Neural cell (in vitro differentiated cells): Measurements from ENCODE around the gene ARL3. TPM values are rescaled to one million over a fixed set of nuclear protein-coding genes. Genes with fewer than 3 reads are reported as not detected.

Source experiments
- H2AFZ ChIP-seq: fragments of 200-600, 300-800 bp; sonication (generic), shearing (Covaris generic); 2 replicates; pipeline ENCODE4 v1.6.0; 2014; ENCODE audit warnings: low read depth, mild to moderate bottlenecking, antibody characterized with exemption, low read length, moderate library complexity
- H3F3A ChIP-seq: fragments of 200-600 bp; shearing (Covaris generic); 2 replicates; pipeline ENCODE4 v1.6.1; 2016; ENCODE audit warnings: mild to moderate bottlenecking, moderate library complexity, mixed read lengths, antibody characterized with exemption, low read length; ENCODE audit not compliant: insufficient read depth, poor library complexity, severe bottlenecking
- H3K27ac ChIP-seq: fragments of 200-600, 300-800 bp; sonication (generic), shearing (Covaris generic); 2 replicates; pipeline ENCODE4 v1.5.1; 2014; ENCODE audit warnings: mild to moderate bottlenecking, low read length, moderate library complexity
- H3K27me3 ChIP-seq: fragments of 300-800, 200-600 bp; sonication (generic), shearing (Covaris generic); 2 replicates; pipeline ENCODE4 v1.6.0; 2014; ENCODE audit warnings: mild to moderate bottlenecking, low read depth, low read length, moderate library complexity; ENCODE audit not compliant: insufficient read depth
- H3K36me3 ChIP-seq: fragments of 300-800, 200-600 bp; sonication (generic), shearing (Covaris generic); 2 replicates; pipeline ENCODE4 v1.5.1; 2014; ENCODE audit warnings: mild to moderate bottlenecking, antibody characterized with exemption, low read length, moderate library complexity; ENCODE audit not compliant: insufficient read depth
- H3K4me2 ChIP-seq: fragments of 300-800, 200-600 bp; sonication (generic), shearing (Covaris generic); 2 replicates; pipeline ENCODE4 v1.6.0; 2014; ENCODE audit warnings: mild to moderate bottlenecking, low read length
- H3K4me3 ChIP-seq: fragments of 300-800, 200-600 bp; sonication (generic), shearing (Covaris generic); 2 replicates; pipeline ENCODE4 v1.5.1; 2014; ENCODE audit warnings: mild to moderate bottlenecking, low read length, moderate library complexity
- H3K79me2 ChIP-seq: fragments of 200-600 bp; shearing (Covaris generic); replicated peaks from 2 replicates; pipeline ENCODE4 v1.6.0; 2014; ENCODE audit warnings: mild to moderate bottlenecking, low read length, moderate library complexity; ENCODE audit not compliant: insufficient read depth
- H3K9ac ChIP-seq: fragments of 300-800, 200-600 bp; sonication (generic), shearing (Covaris generic); 2 replicates; pipeline ENCODE4 v1.6.1; 2016; ENCODE audit warnings: mild to moderate bottlenecking, low read length, mixed read lengths
- H3K9me2 ChIP-seq: fragments of 200-600 bp; shearing (Covaris generic); 2 replicates; pipeline ENCODE4 v1.6.1; 2016; ENCODE audit warnings: mild to moderate bottlenecking, low read length, mixed read lengths; ENCODE audit not compliant: insufficient read depth
- H3K9me3 ChIP-seq: fragments of 200-600, 300-800 bp; sonication (generic), shearing (Covaris generic); 2 replicates; pipeline ENCODE4 v1.6.1; 2016; ENCODE audit warnings: mild to moderate bottlenecking, mixed run types, low read length, moderate library complexity, mixed read lengths
- H4K20me1 ChIP-seq: fragments of 200-600 bp; shearing (Covaris generic); 2 replicates; pipeline ENCODE4 v1.6.1; 2016; ENCODE audit warnings: mild to moderate bottlenecking, mixed run types; ENCODE audit not compliant: insufficient read depth
- EP300 ChIP-seq: fragments of 450-650 bp; conservative IDR thresholded peaks from 2 replicates; pipeline ENCODE4 v1.6.1; 2014; ENCODE audit warnings: antibody characterized with exemption, mild to moderate bottlenecking, moderate library complexity; ENCODE audit not compliant: poor library complexity, severe bottlenecking
- EZH2 ChIP-seq: fragments of 200-600, 300-800 bp; shearing (Covaris generic), sonication (generic); IDR thresholded peaks from 2 replicates; pipeline ENCODE4 v1.6.1; 2014; ENCODE audit warnings: antibody characterized with exemption, low read length, borderline replicate concordance, mild to moderate bottlenecking; ENCODE audit not compliant: insufficient read depth, poor library complexity, severe bottlenecking
- MXI1 ChIP-seq: fragments of 450-650 bp; conservative IDR thresholded peaks from 2 replicates; pipeline ENCODE4 v1.6.1; 2014; ENCODE audit warnings: antibody characterized with exemption, mild to moderate bottlenecking; ENCODE audit not compliant: poor library complexity, severe bottlenecking
- POLR2AphosphoS5 ChIP-seq: IDR thresholded peaks from 2 replicates; pipeline ENCODE4 v1.6.1; 2012
- RAD21 ChIP-seq: fragments of 450-650 bp; conservative IDR thresholded peaks from 2 replicates; pipeline ENCODE4 v1.6.1; 2014; ENCODE audit warnings: antibody characterized with exemption, mild to moderate bottlenecking, moderate library complexity
- SMC3 ChIP-seq: fragments of 450-650 bp; conservative IDR thresholded peaks from 2 replicates; pipeline ENCODE4 v1.6.1; 2014; ENCODE audit warnings: antibody characterized with exemption, mild to moderate bottlenecking, moderate library complexity; ENCODE audit not compliant: poor library complexity
- TAF1 ChIP-seq: IDR thresholded peaks from 2 replicates; pipeline ENCODE4 v1.6.1; 2012; ENCODE audit warnings: low read depth
- polyA plus RNA-seq: library from polyadenylated mRNA; depleted of rRNA; stranded (reverse); fragments of >200 nt; gene quantifications from 2 replicates; pipeline ENCODE4 v1.2.3, GENCODE V29; 2014
- TF ChIP-seq, protein P1 (sequence below): fragments of 450-650 bp; IDR thresholded peaks from 2 replicates; pipeline ENCODE4 v1.5.1; 2014; ENCODE audit warnings: antibody characterized with exemption, mild to moderate bottlenecking, moderate library complexity; ENCODE audit not compliant: poor library complexity, severe bottlenecking
- TF ChIP-seq, protein P2 (sequence below): IDR thresholded peaks from 2 replicates; pipeline ENCODE4 v1.6.1; 2012; ENCODE audit warnings: borderline replicate concordance

ARL3 gene
- polyA plus RNA-seq, 1 donor from 2014 or later = 56.0 TPM

DNA sequence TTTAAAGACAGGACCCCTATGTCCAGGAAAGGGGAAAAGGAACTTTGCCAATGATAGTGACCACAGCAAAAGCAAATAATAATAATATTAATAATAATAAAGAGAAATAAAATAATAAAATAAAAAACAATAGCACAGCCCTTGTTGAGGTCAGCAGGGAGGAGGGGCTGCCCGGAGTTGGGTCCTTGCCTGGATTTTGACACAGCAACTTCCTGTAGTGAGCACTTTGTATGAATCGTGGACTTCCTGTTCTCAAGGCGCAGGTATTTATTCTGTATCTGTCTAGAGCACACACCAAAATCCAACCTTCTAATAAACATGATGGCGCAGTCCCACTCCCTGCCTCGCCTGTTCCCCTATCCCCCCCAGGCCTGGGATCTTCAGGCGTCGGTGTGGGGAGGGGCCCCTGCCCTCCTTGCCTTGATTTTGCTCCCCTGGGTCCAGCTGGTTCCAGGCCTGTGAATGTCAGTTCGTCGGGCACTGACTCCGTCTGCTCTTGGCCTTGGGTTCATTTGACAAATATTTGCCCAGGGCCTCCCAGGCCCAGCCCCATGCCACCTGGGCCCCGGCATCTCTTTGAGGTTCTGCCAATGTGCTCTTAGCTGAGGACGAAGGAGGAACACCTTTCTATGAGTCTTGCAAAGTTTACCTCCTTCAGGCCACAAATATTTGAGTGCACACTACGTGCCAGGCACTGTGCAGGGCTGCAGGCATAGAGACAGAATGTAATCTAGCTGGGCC, 56.0 kb downstream of the ARL3 start:
- H3K36me3 ChIP-seq = no peaks in the 10 kb centered on the region
- H3K4me2 ChIP-seq = no peak overlapping the region
- no peaks in the 10 kb centered on the region for H3F3A ChIP-seq
- H3K9me3 ChIP-seq = no peaks in the 10 kb centered on the region
- H2AFZ ChIP-seq = no peak overlapping the region
- no peak overlapping the region for H3K27ac ChIP-seq
- H3K27me3 ChIP-seq = no peaks in the 10 kb centered on the region
- no peak for TF ChIP-seq RAD21
- no peak for TF ChIP-seq MXI1
- TF ChIP-seq, protein P1, sequence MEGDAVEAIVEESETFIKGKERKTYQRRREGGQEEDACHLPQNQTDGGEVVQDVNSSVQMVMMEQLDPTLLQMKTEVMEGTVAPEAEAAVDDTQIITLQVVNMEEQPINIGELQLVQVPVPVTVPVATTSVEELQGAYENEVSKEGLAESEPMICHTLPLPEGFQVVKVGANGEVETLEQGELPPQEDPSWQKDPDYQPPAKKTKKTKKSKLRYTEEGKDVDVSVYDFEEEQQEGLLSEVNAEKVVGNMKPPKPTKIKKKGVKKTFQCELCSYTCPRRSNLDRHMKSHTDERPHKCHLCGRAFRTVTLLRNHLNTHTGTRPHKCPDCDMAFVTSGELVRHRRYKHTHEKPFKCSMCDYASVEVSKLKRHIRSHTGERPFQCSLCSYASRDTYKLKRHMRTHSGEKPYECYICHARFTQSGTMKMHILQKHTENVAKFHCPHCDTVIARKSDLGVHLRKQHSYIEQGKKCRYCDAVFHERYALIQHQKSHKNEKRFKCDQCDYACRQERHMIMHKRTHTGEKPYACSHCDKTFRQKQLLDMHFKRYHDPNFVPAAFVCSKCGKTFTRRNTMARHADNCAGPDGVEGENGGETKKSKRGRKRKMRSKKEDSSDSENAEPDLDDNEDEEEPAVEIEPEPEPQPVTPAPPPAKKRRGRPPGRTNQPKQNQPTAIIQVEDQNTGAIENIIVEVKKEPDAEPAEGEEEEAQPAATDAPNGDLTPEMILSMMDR = no peak
- no peak for TF ChIP-seq POLR2AphosphoS5
- TF ChIP-seq TAF1 = no peak
- TF ChIP-seq EP300 = no peak
- no peak for TF ChIP-seq EZH2
- no peak for TF ChIP-seq SMC3
- TF ChIP-seq, protein P2, sequence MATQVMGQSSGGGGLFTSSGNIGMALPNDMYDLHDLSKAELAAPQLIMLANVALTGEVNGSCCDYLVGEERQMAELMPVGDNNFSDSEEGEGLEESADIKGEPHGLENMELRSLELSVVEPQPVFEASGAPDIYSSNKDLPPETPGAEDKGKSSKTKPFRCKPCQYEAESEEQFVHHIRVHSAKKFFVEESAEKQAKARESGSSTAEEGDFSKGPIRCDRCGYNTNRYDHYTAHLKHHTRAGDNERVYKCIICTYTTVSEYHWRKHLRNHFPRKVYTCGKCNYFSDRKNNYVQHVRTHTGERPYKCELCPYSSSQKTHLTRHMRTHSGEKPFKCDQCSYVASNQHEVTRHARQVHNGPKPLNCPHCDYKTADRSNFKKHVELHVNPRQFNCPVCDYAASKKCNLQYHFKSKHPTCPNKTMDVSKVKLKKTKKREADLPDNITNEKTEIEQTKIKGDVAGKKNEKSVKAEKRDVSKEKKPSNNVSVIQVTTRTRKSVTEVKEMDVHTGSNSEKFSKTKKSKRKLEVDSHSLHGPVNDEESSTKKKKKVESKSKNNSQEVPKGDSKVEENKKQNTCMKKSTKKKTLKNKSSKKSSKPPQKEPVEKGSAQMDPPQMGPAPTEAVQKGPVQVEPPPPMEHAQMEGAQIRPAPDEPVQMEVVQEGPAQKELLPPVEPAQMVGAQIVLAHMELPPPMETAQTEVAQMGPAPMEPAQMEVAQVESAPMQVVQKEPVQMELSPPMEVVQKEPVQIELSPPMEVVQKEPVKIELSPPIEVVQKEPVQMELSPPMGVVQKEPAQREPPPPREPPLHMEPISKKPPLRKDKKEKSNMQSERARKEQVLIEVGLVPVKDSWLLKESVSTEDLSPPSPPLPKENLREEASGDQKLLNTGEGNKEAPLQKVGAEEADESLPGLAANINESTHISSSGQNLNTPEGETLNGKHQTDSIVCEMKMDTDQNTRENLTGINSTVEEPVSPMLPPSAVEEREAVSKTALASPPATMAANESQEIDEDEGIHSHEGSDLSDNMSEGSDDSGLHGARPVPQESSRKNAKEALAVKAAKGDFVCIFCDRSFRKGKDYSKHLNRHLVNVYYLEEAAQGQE = no peak
- no peaks in the 10 kb centered on the region for H4K20me1 ChIP-seq
- peaks cover 8% of the 10 kb centered on the region for H3K79me2 ChIP-seq
- no peak overlapping the region for H3K9ac ChIP-seq
- no peak overlapping the region for H3K4me3 ChIP-seq
- H3K9me2 ChIP-seq = no peaks in the 10 kb centered on the region

DNA sequence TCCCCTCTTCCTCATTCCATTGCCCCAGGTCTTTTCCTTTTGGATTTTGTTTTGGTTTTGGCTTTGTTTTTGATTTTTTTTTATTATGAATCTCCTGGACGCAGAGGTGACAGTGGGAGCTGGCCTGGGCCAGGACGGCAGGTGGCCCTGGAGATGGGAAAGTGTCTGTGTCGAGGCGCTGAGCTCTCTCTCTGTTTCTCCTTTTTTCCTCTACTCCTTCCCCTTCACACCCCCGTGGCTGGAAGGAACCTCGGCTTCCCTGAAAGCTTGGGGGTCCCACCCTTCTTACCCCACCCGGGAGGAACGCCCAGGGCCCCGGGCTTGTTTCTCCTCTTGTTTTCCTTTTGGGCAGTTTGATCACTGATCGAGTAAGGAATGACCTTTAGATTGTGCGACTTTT, 56.7 kb downstream of the ARL3 start:
- Histone ChIP-seq H3K4me3 (no peak overlapping the region), H3K9me3 (no peaks in the 10 kb centered on the region), H3K79me2 (peaks cover 13% of the 10 kb centered on the region), H3F3A (no peaks in the 10 kb centered on the region), H3K9me2 (no peaks in the 10 kb centered on the region), H3K27ac (no peak overlapping the region), H3K9ac (no peak overlapping the region), H3K27me3 (no peaks in the 10 kb centered on the region), H3K4me2 (no peak overlapping the region), H4K20me1 (peaks cover under 1% of the 10 kb centered on the region), H3K36me3 (no peaks in the 10 kb centered on the region), H2AFZ (no peak overlapping the region)
- TF ChIP-seq EZH2 (no peak), TAF1 (no peak), SMC3 (no peak), RAD21 (no peak), POLR2AphosphoS5 (no peak), MXI1 (no peak), EP300 (no peak)
- TF ChIP-seq, protein P2 = no peak
- TF ChIP-seq, protein P1 = no peak
